Measurements from ENCODE around the gene ESR2. TPM values are rescaled to one million over a fixed set of nuclear protein-coding genes. Genes with fewer than 3 reads are reported as not detected.
A peak's percentile ranks its signal among the peaks of the same experiment; 100 is the strongest.

Gene ESR2
- total and polyA plus RNA-seq, 2 experiments from 2014 or later, result 0.50 to 0.86 TPM

- Histone ChIP-seq H3K4me3 (no peak overlapping the region), H3K27me3 (no peaks in the 10 kb centered on the region), H3K36me3 (no peaks in the 10 kb centered on the region), H3K9me3 (ENCODE audit: low read depth) (no peaks in the 10 kb centered on the region), H3K4me1 (ENCODE audit: low read depth) (no peaks in the 10 kb centered on the region), H3K27ac (no peak overlapping the region)
- DNase-seq (ENCODE audit: low read depth in 1 of 2, low spot score in 1 of 2), result no peak
- no peak for TF ChIP-seq CTCF (IDR thresholded peaks at IDR 0.05; ENCODE audit: low read depth, low read length)
These were observed 33.8 kb downstream of the ESR2 start for GRCh38 chr14:64260418-64260817.

GRCh38 chr14:64255756-64256155 is 38.4 kb downstream of the ESR2 start:
- no peak for DNase-seq (ENCODE audit: low read depth in 1 of 2, low spot score in 1 of 2)
- TF ChIP-seq CTCF (IDR thresholded peaks at IDR 0.05; ENCODE audit: low read depth, low read length), result no peak
- H3K4me1 ChIP-seq (ENCODE audit: low read depth), result no peaks in the 10 kb centered on the region
- no peaks in the 10 kb centered on the region for H3K27me3 ChIP-seq
- no peak overlapping the region for H3K27ac ChIP-seq
- H3K36me3 ChIP-seq, result no peaks in the 10 kb centered on the region
- no peaks in the 10 kb centered on the region for H3K9me3 ChIP-seq (ENCODE audit: low read depth)
- H3K4me3 ChIP-seq, result no peak overlapping the region

- Histone ChIP-seq H3K27ac (no peak overlapping the region), H3K4me3 (no peak overlapping the region), H3K36me3 (no peaks in the 10 kb centered on the region), H3K4me1 (ENCODE audit: low read depth) (peaks cover 6% of the 10 kb centered on the region), H3K9me3 (ENCODE audit: low read depth) (no peaks in the 10 kb centered on the region), H3K27me3 (no peaks in the 10 kb centered on the region)
- DNase-seq (ENCODE audit: low read depth in 1 of 2, low spot score in 1 of 2), result peak in 1 of 2 donors; percentile 46
- TF ChIP-seq CTCF (IDR thresholded peaks at IDR 0.05; ENCODE audit: low read depth, low read length), result no peak
These were observed 40.5 kb downstream of the ESR2 start for GRCh38 chr14:64253672-64254071.

- no peaks in the 10 kb centered on the region for H3K27me3 ChIP-seq
- peak in 1 of 2 donors; percentile 74 for DNase-seq (ENCODE audit: low read depth in 1 of 2, low spot score in 1 of 2)
- H3K36me3 ChIP-seq, result no peaks in the 10 kb centered on the region
- no peak for TF ChIP-seq CTCF (IDR thresholded peaks at IDR 0.05; ENCODE audit: low read depth, low read length)
- H3K27ac ChIP-seq, result no peak overlapping the region
- no peaks in the 10 kb centered on the region for H3K9me3 ChIP-seq (ENCODE audit: low read depth)
- H3K4me1 ChIP-seq (ENCODE audit: low read depth), result peaks cover 6% of the 10 kb centered on the region
- no peak overlapping the region for H3K4me3 ChIP-seq
These were observed 44.8 kb downstream of the ESR2 start for GRCh38 chr14:64249363-64249762.

- no peak for DNase-seq (ENCODE audit: low read depth in 1 of 2, low spot score in 1 of 2)
- no peaks in the 10 kb centered on the region for H3K27me3 ChIP-seq
- H3K4me1 ChIP-seq (ENCODE audit: low read depth), result peaks cover 6% of the 10 kb centered on the region
- no peaks in the 10 kb centered on the region for H3K9me3 ChIP-seq (ENCODE audit: low read depth)
- no peak overlapping the region for H3K27ac ChIP-seq
- H3K4me3 ChIP-seq, result no peak overlapping the region
- no peak for TF ChIP-seq CTCF (IDR thresholded peaks at IDR 0.05; ENCODE audit: low read depth, low read length)
- no peaks in the 10 kb centered on the region for H3K36me3 ChIP-seq
These were observed 45.5 kb downstream of the ESR2 start for GRCh38 chr14:64248689-64249088.

GRCh38 chr14:64247195-64247594 is 47.0 kb downstream of the ESR2 start:
- Histone ChIP-seq H3K9me3 (ENCODE audit: low read depth) (no peaks in the 10 kb centered on the region), H3K27ac (no peak overlapping the region), H3K4me3 (no peak overlapping the region), H3K36me3 (no peaks in the 10 kb centered on the region), H3K27me3 (no peaks in the 10 kb centered on the region), H3K4me1 (ENCODE audit: low read depth) (peaks cover 6% of the 10 kb centered on the region)
- TF ChIP-seq CTCF (IDR thresholded peaks at IDR 0.05; ENCODE audit: low read depth, low read length), result no peak
- no peak for DNase-seq (ENCODE audit: low read depth in 1 of 2, low spot score in 1 of 2)

Measured in cardiac muscle cell (in vitro differentiated cells and primary cell).